Measurements from ENCODE around the gene FN3KRP.

Gene FN3KRP

GRCh38 chr17:82670661-82671450, 45.6 kb upstream of the FN3KRP start:
- DNase-seq (ENCODE audit: low read depth), result no peak
- in situ Hi-C loops (cut with HindIII; ENCODE audit: low sequenced_read_pairs), result no loop called here
- no peak for TF ChIP-seq CTCF (IDR thresholded peaks at IDR 0.05; ENCODE audit: low read depth, low read length, missing control alignments)
- H3K4me3 ChIP-seq (ENCODE audit: low read depth, low read length), result no peak overlapping the region

GRCh38 chr17:82674656-82675475, 41.6 kb upstream of the FN3KRP start:
- no peak overlapping the region for H3K4me3 ChIP-seq (ENCODE audit: low read depth, low read length)
- no peak for DNase-seq (ENCODE audit: low read depth)
- in situ Hi-C loops (cut with HindIII; ENCODE audit: low sequenced_read_pairs), result no loop called here
- TF ChIP-seq CTCF (IDR thresholded peaks at IDR 0.05; ENCODE audit: low read depth, low read length, missing control alignments), result no peak

GRCh38 chr17:82675476-82676245, 40.8 kb upstream of the FN3KRP start:
- TF ChIP-seq CTCF (IDR thresholded peaks at IDR 0.05; ENCODE audit: low read depth, low read length, missing control alignments), result no peak
- no peak overlapping the region for H3K4me3 ChIP-seq (ENCODE audit: low read depth, low read length)
- no peak for DNase-seq (ENCODE audit: low read depth)
- in situ Hi-C loops (cut with HindIII; ENCODE audit: low sequenced_read_pairs), result no loop called here

GRCh38 chr17:82677353-82677925, 39.1 kb upstream of the FN3KRP start:
- H3K4me3 ChIP-seq (ENCODE audit: low read depth, low read length), result no peak overlapping the region
- TF ChIP-seq CTCF (IDR thresholded peaks at IDR 0.05; ENCODE audit: low read depth, low read length, missing control alignments), result no peak
- DNase-seq (ENCODE audit: low read depth), result no peak
- in situ Hi-C loops (cut with HindIII; ENCODE audit: low sequenced_read_pairs), result no loop called here

GRCh38 chr17:82678265-82678891, 38.1 kb upstream of the FN3KRP start:
- DNase-seq (ENCODE audit: low read depth), result no peak
- no peak for TF ChIP-seq CTCF (IDR thresholded peaks at IDR 0.05; ENCODE audit: low read depth, low read length, missing control alignments)
- in situ Hi-C loops (cut with HindIII; ENCODE audit: low sequenced_read_pairs), result no loop called here
- no peak overlapping the region for H3K4me3 ChIP-seq (ENCODE audit: low read depth, low read length)
